ENCODE data around the gene ZRANB3.

ZRANB3 gene

GRCh38 chr2:135238651-135239050 is 292.4 kb downstream of the ZRANB3 start:
- no peaks in the 10 kb centered on the region for H3K27me3 ChIP-seq (ENCODE audit: insufficient read depth, low read length)
- no peak overlapping the region for H3K27ac ChIP-seq (ENCODE audit: low read length)
- no peak overlapping the region for H3K9ac ChIP-seq (ENCODE audit: low read depth, low read length)
- no peak overlapping the region for H3K4me3 ChIP-seq (ENCODE audit: low read length)
- no peaks in the 10 kb centered on the region for H3K4me1 ChIP-seq (ENCODE audit: insufficient read depth, low read length)
- no peaks in the 10 kb centered on the region for H3K9me3 ChIP-seq (ENCODE audit: insufficient read depth, low read depth, low read length)
- no peaks in the 10 kb centered on the region for H3K36me3 ChIP-seq (ENCODE audit: insufficient read depth, low read depth, low read length)

GRCh38 chr2:135230150-135230549 is 300.9 kb downstream of the ZRANB3 start:
- Histone ChIP-seq H3K9me3 (ENCODE audit: insufficient read depth, low read depth, low read length) (peaks cover 7% of the 10 kb centered on the region; the same call in 1 of the 2 replicates), H3K4me1 (ENCODE audit: insufficient read depth, low read length) (no peaks in the 10 kb centered on the region), H3K27me3 (ENCODE audit: insufficient read depth, low read length) (no peaks in the 10 kb centered on the region), H3K36me3 (ENCODE audit: insufficient read depth, low read depth, low read length) (peaks cover 3% of the 10 kb centered on the region; the same call in 1 of the 2 replicates), H3K4me3 (ENCODE audit: low read length) (no peak overlapping the region), H3K9ac (ENCODE audit: low read depth, low read length) (no peak overlapping the region), H3K27ac (ENCODE audit: low read length) (no peak overlapping the region)

GRCh38 chr2:135227386-135227785 is 303.6 kb downstream of the ZRANB3 start:
- H3K27ac ChIP-seq (ENCODE audit: low read length): no peak overlapping the region
- peaks cover 7% of the 10 kb centered on the region; the same call in 1 of the 2 replicates for H3K9me3 ChIP-seq (ENCODE audit: insufficient read depth, low read depth, low read length)
- H3K36me3 ChIP-seq (ENCODE audit: insufficient read depth, low read depth, low read length): peaks cover 3% of the 10 kb centered on the region; the same call in 1 of the 2 replicates
- H3K9ac ChIP-seq (ENCODE audit: low read depth, low read length): no peak overlapping the region
- H3K27me3 ChIP-seq (ENCODE audit: insufficient read depth, low read length): no peaks in the 10 kb centered on the region
- H3K4me3 ChIP-seq (ENCODE audit: low read length): no peak overlapping the region
- no peaks in the 10 kb centered on the region for H3K4me1 ChIP-seq (ENCODE audit: insufficient read depth, low read length)

DNA sequence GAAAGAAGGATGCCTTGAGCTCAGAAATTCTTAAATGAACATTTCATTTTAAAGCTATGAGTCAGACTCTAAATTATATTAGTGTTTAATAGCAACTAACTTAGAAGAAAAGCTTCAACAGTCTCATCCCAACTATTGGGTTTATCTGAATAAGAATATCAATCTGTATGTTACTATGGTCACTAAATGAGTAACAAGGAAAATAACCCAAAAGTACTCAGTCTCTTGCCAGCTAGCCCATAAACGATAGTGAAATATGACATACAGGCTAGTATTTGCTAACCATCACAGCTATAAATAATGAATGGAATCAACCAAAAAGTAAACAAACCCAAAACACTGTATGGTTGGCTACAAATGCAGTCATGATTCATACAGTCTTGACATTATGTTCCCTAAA is 304.1 kb downstream of the ZRANB3 start:
- Histone ChIP-seq H3K9ac (ENCODE audit: low read depth, low read length) (no peak overlapping the region), H3K9me3 (ENCODE audit: insufficient read depth, low read depth, low read length) (peaks cover 7% of the 10 kb centered on the region; the same call in 1 of the 2 replicates), H3K27ac (ENCODE audit: low read length) (no peak overlapping the region), H3K36me3 (ENCODE audit: insufficient read depth, low read depth, low read length) (peaks cover 3% of the 10 kb centered on the region; the same call in 1 of the 2 replicates), H3K4me3 (ENCODE audit: low read length) (no peak overlapping the region), H3K4me1 (ENCODE audit: insufficient read depth, low read length) (no peaks in the 10 kb centered on the region), H3K27me3 (ENCODE audit: insufficient read depth, low read length) (no peaks in the 10 kb centered on the region)

GRCh38 chr2:135225781-135226180 is 305.2 kb downstream of the ZRANB3 start:
- Histone ChIP-seq H3K4me3 (ENCODE audit: low read length) (no peak overlapping the region), H3K9me3 (ENCODE audit: insufficient read depth, low read depth, low read length) (no peaks in the 10 kb centered on the region), H3K9ac (ENCODE audit: low read depth, low read length) (no peak overlapping the region), H3K27me3 (ENCODE audit: insufficient read depth, low read length) (no peaks in the 10 kb centered on the region), H3K27ac (ENCODE audit: low read length) (no peak overlapping the region), H3K36me3 (ENCODE audit: insufficient read depth, low read depth, low read length) (peaks cover 3% of the 10 kb centered on the region; the same call in 1 of the 2 replicates), H3K4me1 (ENCODE audit: insufficient read depth, low read length) (no peaks in the 10 kb centered on the region)

DNA sequence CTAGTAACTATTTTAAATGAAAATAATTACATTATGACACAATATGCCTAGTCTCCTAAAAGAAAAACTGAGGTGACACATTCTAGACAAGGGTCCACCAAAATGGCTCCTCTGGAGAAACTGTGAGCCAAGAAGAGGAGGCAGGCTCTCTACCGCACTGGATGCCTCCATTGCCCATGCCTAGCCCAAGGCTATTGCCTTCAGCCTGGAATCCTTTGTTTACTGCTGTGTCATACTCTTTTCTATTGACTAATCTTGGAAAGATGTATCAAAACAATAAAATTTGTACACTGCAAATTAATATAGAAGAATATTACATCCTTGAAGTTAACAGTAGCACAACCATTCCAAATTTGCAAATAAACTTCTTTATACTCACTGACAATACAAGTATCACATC is 311.8 kb downstream of the ZRANB3 start:
- H3K9me3 ChIP-seq (ENCODE audit: insufficient read depth, low read depth, low read length): no peaks in the 10 kb centered on the region
- H3K27ac ChIP-seq (ENCODE audit: low read length): no peak overlapping the region
- H3K9ac ChIP-seq (ENCODE audit: low read depth, low read length): no peak overlapping the region
- H3K4me1 ChIP-seq (ENCODE audit: insufficient read depth, low read length): no peaks in the 10 kb centered on the region
- H3K27me3 ChIP-seq (ENCODE audit: insufficient read depth, low read length): no peaks in the 10 kb centered on the region
- H3K4me3 ChIP-seq (ENCODE audit: low read length): no peak overlapping the region
- peaks cover 6% of the 10 kb centered on the region; the same call in 1 of the 2 replicates for H3K36me3 ChIP-seq (ENCODE audit: insufficient read depth, low read depth, low read length)

GRCh38 chr2:135218426-135218825 is 312.6 kb downstream of the ZRANB3 start:
- no peaks in the 10 kb centered on the region for H3K9me3 ChIP-seq (ENCODE audit: insufficient read depth, low read depth, low read length)
- H3K4me1 ChIP-seq (ENCODE audit: insufficient read depth, low read length): no peaks in the 10 kb centered on the region; the same call in 1 of the 2 replicates
- H3K4me3 ChIP-seq (ENCODE audit: low read length): no peak overlapping the region
- no peak overlapping the region for H3K9ac ChIP-seq (ENCODE audit: low read depth, low read length)
- H3K36me3 ChIP-seq (ENCODE audit: insufficient read depth, low read depth, low read length): peaks cover 6% of the 10 kb centered on the region; the same call in 1 of the 2 replicates
- no peak overlapping the region for H3K27ac ChIP-seq (ENCODE audit: low read length)
- no peaks in the 10 kb centered on the region for H3K27me3 ChIP-seq (ENCODE audit: insufficient read depth, low read length)

- Histone ChIP-seq H3K4me1 (ENCODE audit: insufficient read depth, low read length) (peaks cover 17% of the 10 kb centered on the region; the same call in 1 of the 2 replicates), H3K36me3 (ENCODE audit: insufficient read depth, low read depth, low read length) (peaks cover 6% of the 10 kb centered on the region; the same call in 1 of the 2 replicates), H3K27ac (ENCODE audit: low read length) (peak overlapping the region; percentile 58), H3K4me3 (ENCODE audit: low read length) (peak overlapping the region; percentile 39; the same call in 1 of the 2 replicates), H3K9ac (ENCODE audit: low read depth, low read length) (peak overlapping the region; percentile 25; the same call in 1 of the 2 replicates), H3K9me3 (ENCODE audit: insufficient read depth, low read depth, low read length) (no peaks in the 10 kb centered on the region), H3K27me3 (ENCODE audit: insufficient read depth, low read length) (no peaks in the 10 kb centered on the region)
Measured at GRCh38 chr2:135212757-135213156, 318.3 kb downstream of the ZRANB3 start.

- H3K9me3 ChIP-seq (ENCODE audit: insufficient read depth, low read depth, low read length): no peaks in the 10 kb centered on the region
- H3K4me3 ChIP-seq (ENCODE audit: low read length): no peak overlapping the region
- H3K27ac ChIP-seq (ENCODE audit: low read length): no peak overlapping the region
- peaks cover 13% of the 10 kb centered on the region; the same call in 1 of the 2 replicates for H3K4me1 ChIP-seq (ENCODE audit: insufficient read depth, low read length)
- 0 out of 2 replicates have a peak, but pooled peaks cover 5% of the 10 kb centered on the region for H3K36me3 ChIP-seq (ENCODE audit: insufficient read depth, low read depth, low read length)
- H3K27me3 ChIP-seq (ENCODE audit: insufficient read depth, low read length): no peaks in the 10 kb centered on the region
- H3K9ac ChIP-seq (ENCODE audit: low read depth, low read length): no peak overlapping the region
Measured at GRCh38 chr2:135208016-135208415, 323.0 kb downstream of the ZRANB3 start.

- Histone ChIP-seq H3K27ac (ENCODE audit: low read length) (no peak overlapping the region), H3K27me3 (ENCODE audit: insufficient read depth, low read length) (no peaks in the 10 kb centered on the region), H3K4me3 (ENCODE audit: low read length) (no peak overlapping the region), H3K4me1 (ENCODE audit: insufficient read depth, low read length) (no peaks in the 10 kb centered on the region), H3K9me3 (ENCODE audit: insufficient read depth, low read depth, low read length) (no peaks in the 10 kb centered on the region), H3K9ac (ENCODE audit: low read depth, low read length) (no peak overlapping the region), H3K36me3 (ENCODE audit: insufficient read depth, low read depth, low read length) (peaks cover 9% of the 10 kb centered on the region; the same call in 1 of the 2 replicates)
Measured at GRCh38 chr2:135203944-135204343, 327.1 kb downstream of the ZRANB3 start.

DNA sequence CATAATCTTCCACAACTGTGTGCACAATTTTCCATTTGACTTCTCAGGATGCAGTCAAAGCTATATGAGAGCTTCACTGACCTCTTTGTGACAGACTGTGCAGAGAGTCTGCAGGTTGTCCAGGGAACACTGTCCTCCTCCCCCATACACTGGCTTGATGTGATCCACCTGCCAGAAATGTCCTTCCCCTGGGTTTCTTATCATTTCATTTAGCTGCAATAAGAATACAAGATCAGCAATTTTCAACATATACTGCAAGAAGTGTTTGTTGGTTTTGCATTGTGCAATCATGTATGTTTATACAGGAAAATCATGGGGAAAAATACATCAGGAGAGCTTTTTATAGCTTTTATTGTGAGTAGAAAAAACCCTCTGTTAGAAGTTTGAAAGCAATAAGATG is 328.3 kb downstream of the ZRANB3 start:
- Histone ChIP-seq H3K36me3 (ENCODE audit: insufficient read depth, low read depth, low read length) (peaks cover 9% of the 10 kb centered on the region; the same call in 1 of the 2 replicates), H3K4me3 (ENCODE audit: low read length) (no peak overlapping the region), H3K27ac (ENCODE audit: low read length) (no peak overlapping the region), H3K9me3 (ENCODE audit: insufficient read depth, low read depth, low read length) (no peaks in the 10 kb centered on the region), H3K4me1 (ENCODE audit: insufficient read depth, low read length) (no peaks in the 10 kb centered on the region), H3K27me3 (ENCODE audit: insufficient read depth, low read length) (no peaks in the 10 kb centered on the region), H3K9ac (ENCODE audit: low read depth, low read length) (no peak overlapping the region)

DNA sequence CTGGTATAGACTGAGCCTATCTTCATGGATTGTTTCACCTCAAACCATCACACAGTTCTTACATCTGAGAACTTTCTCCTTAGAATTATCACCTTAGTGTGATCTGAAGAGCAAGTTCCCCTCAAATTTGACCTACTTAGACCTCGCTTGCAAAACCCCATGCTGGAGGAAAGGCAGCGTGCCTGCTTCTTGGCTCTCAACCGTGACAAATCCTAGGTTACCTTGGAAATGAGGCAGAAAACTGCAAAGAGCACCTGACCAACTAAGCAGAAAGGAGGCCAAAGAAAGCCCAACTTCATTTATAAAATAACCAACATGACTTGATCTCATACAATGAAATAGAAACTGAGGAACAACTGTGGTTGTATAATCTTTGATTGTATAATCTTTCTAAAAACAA is 332.5 kb downstream of the ZRANB3 start:
- no peak overlapping the region for H3K4me3 ChIP-seq (ENCODE audit: low read length)
- no peak overlapping the region for H3K27ac ChIP-seq (ENCODE audit: low read length)
- H3K9ac ChIP-seq (ENCODE audit: low read depth, low read length): no peak overlapping the region
- no peaks in the 10 kb centered on the region for H3K9me3 ChIP-seq (ENCODE audit: insufficient read depth, low read depth, low read length)
- no peaks in the 10 kb centered on the region for H3K27me3 ChIP-seq (ENCODE audit: insufficient read depth, low read length)
- H3K36me3 ChIP-seq (ENCODE audit: insufficient read depth, low read depth, low read length): peaks cover 4% of the 10 kb centered on the region; the same call in 1 of the 2 replicates
- no peaks in the 10 kb centered on the region for H3K4me1 ChIP-seq (ENCODE audit: insufficient read depth, low read length)

Data from iPS-20b (cell line).